Right lobe of liver (tissue), 4 donors: Measurements from ENCODE around the gene SLC44A4.
"Not testable (repeated sequence)": the region's sequence is repeated elsewhere in the genome, so short reads cannot be mapped to it uniquely, and the experiment has no call there.

ENCODE experiments used
- POLR2A ChIP-seq: fragments of 450-650 bp; IDR thresholded peaks from one replicate; pipeline ENCODE4 v1.6.1; 2017; ENCODE audit warnings: antibody characterized with exemption, mild to moderate bottlenecking
- TF ChIP-seq, protein P1 (sequence below), 4 donors: fragments of 200-600 bp in 3 of 4; fragments of 450-650 bp in 1 of 4; IDR thresholded peaks; one replicate each; pipeline versions ENCODE4 v1.5.1 to v1.8.0; 2016 to 2022; ENCODE audit warnings: antibody characterized with exemption in 4 of 4, mild to moderate bottlenecking in 2 of 4
- donor health status: DM: no; HTN: no; CAD: no.
- donor health status: DM: no; HTN: no; CAD: no.
- donor health status: DM: no; HTN: yes; CAD: no.

DNA sequence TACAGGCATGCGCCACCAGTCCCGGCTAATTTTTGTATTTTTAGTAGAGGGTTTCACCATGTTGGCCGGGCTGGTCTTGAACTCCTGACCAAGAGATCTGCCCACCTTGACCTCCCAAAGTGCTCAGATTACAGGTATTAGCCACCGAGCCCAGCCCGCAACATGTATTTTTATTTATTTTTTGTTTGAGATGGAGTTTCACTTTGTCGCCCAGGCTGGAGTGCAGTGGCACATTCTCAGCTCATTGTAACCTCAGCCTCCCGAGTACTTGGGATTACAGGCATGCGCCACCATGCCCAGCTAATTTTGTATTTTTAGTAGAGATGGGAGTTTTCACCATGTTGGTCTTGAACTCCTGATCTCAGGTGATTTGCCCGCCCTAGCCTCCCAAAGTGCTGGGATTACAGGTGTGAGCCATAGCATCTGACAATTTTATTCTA, 40.7 kb downstream of the SLC44A4 start:
- TF ChIP-seq, protein P1, sequence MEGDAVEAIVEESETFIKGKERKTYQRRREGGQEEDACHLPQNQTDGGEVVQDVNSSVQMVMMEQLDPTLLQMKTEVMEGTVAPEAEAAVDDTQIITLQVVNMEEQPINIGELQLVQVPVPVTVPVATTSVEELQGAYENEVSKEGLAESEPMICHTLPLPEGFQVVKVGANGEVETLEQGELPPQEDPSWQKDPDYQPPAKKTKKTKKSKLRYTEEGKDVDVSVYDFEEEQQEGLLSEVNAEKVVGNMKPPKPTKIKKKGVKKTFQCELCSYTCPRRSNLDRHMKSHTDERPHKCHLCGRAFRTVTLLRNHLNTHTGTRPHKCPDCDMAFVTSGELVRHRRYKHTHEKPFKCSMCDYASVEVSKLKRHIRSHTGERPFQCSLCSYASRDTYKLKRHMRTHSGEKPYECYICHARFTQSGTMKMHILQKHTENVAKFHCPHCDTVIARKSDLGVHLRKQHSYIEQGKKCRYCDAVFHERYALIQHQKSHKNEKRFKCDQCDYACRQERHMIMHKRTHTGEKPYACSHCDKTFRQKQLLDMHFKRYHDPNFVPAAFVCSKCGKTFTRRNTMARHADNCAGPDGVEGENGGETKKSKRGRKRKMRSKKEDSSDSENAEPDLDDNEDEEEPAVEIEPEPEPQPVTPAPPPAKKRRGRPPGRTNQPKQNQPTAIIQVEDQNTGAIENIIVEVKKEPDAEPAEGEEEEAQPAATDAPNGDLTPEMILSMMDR (IDR thresholded peaks at IDR 0.05), result not testable (repeated sequence)
- TF ChIP-seq POLR2A, result not testable (repeated sequence)
